WI38 (cell line): ENCODE measurements around the gene TOMM6.
"Not testable (repeated sequence)": the region's sequence is repeated elsewhere in the genome, so short reads cannot be mapped to it uniquely, and the experiment has no call there.

Experiments
- H3K4me3 ChIP-seq: 2 replicates; pipeline ENCODE4 v1.5.1; 2011; ENCODE audit warnings: low read depth, mild to moderate bottlenecking, control low read depth, low read length
- TF ChIP-seq, protein P1 (sequence below): IDR thresholded peaks from 2 replicates; pipeline ENCODE4 v1.5.1; 2012; ENCODE audit warnings: low read depth, mild to moderate bottlenecking, control low read depth, low read length

TOMM6 gene

GRCh38 chr6:41757271-41757670 lies 30.2 kb upstream of the TOMM6 start:
- TF ChIP-seq, protein P1, sequence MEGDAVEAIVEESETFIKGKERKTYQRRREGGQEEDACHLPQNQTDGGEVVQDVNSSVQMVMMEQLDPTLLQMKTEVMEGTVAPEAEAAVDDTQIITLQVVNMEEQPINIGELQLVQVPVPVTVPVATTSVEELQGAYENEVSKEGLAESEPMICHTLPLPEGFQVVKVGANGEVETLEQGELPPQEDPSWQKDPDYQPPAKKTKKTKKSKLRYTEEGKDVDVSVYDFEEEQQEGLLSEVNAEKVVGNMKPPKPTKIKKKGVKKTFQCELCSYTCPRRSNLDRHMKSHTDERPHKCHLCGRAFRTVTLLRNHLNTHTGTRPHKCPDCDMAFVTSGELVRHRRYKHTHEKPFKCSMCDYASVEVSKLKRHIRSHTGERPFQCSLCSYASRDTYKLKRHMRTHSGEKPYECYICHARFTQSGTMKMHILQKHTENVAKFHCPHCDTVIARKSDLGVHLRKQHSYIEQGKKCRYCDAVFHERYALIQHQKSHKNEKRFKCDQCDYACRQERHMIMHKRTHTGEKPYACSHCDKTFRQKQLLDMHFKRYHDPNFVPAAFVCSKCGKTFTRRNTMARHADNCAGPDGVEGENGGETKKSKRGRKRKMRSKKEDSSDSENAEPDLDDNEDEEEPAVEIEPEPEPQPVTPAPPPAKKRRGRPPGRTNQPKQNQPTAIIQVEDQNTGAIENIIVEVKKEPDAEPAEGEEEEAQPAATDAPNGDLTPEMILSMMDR: no peak
- H3K4me3 ChIP-seq: no peak overlapping the region

DNA sequence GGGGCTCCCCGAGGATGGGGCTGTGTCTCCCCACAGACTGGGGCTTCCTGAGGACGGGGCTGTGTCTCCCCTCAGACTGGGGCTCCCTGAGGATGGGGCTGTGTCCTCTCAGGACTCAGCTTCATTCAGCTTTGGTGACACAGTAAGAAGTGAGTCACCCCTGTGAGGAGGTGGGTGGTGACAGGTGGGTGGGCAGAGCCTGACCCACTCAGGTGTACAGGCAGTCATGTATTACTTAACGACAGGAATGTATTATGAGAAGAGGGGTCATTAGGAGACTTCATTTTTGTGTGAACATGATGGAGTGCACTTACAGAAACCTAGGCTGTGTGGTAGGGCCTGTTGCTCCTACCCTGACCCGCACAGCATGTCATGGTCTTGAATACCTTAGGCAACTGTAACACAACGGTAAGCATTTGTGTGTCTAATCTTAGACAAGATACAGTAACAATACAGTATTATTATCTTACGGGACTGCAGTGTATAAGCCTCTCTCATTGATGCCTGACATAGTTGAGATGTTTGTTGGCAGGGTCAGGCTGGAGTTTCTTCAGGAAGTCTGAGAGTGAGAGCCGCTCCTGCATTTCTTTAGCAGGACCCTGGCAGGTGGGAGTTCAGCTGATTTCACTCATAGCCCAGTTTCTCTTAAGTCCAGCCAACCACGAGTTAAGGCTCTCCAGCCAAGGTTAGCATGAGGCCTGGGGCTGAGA lies 29.4 kb upstream of the TOMM6 start:
- TF ChIP-seq, protein P1: no peak
- H3K4me3 ChIP-seq: no peak overlapping the region

- H3K4me3 ChIP-seq: no peak overlapping the region
- TF ChIP-seq, protein P1: no peak
These were observed 28.9 kb upstream of the TOMM6 start for GRCh38 chr6:41758641-41759035.

- no peak overlapping the region for H3K4me3 ChIP-seq
- TF ChIP-seq, protein P1: no peak
These were observed 28.2 kb upstream of the TOMM6 start for GRCh38 chr6:41759106-41759904.

GRCh38 chr6:41759905-41760579 lies 27.5 kb upstream of the TOMM6 start:
- H3K4me3 ChIP-seq: no peak overlapping the region
- TF ChIP-seq, protein P1: no peak

- no peak overlapping the region for H3K4me3 ChIP-seq
- TF ChIP-seq, protein P1: no peak
These were observed 24.0 kb upstream of the TOMM6 start for GRCh38 chr6:41763470-41763869.

- not testable (repeated sequence) for H3K4me3 ChIP-seq
These were observed 21.3 kb upstream of the TOMM6 start for GRCh38 chr6:41766043-41766664.
